ENCODE measurements around the gene RNU1-3.
A peak's percentile ranks its signal among the peaks of the same experiment; 100 is the strongest.
"Not testable (repeated sequence)": the region's sequence is repeated elsewhere in the genome, so short reads cannot be mapped to it uniquely, and the experiment has no call there.

RNU1-3 gene

GRCh38 chr1:16693449-16694307 is 26.9 kb upstream of the RNU1-3 start:
- DNase-seq (ENCODE audit: low spot score) = not testable (repeated sequence)

GRCh38 chr1:16692717-16693448 is 26.1 kb upstream of the RNU1-3 start:
- not testable (repeated sequence) for DNase-seq (ENCODE audit: low spot score)

- DNase-seq (ENCODE audit: low spot score) = not testable (repeated sequence)
These were observed 25.5 kb upstream of the RNU1-3 start for GRCh38 chr1:16692283-16692682.

- DNase-seq (ENCODE audit: low spot score) = not testable (repeated sequence)
These were observed 24.4 kb upstream of the RNU1-3 start for GRCh38 chr1:16690971-16691682.

GRCh38 chr1:16687132-16687800 is 20.5 kb upstream of the RNU1-3 start:
- not testable (repeated sequence) for DNase-seq (ENCODE audit: low spot score)

GRCh38 chr1:16685445-16686371 is 19.0 kb upstream of the RNU1-3 start:
- not testable (repeated sequence) for DNase-seq (ENCODE audit: low spot score)

- DNase-seq (ENCODE audit: low spot score) = not testable (repeated sequence)
These were observed 18.1 kb upstream of the RNU1-3 start for GRCh38 chr1:16684738-16685337.

GRCh38 chr1:16684152-16684551 is 17.4 kb upstream of the RNU1-3 start:
- DNase-seq (ENCODE audit: low spot score) = not testable (repeated sequence)

- not testable (repeated sequence) for DNase-seq (ENCODE audit: low spot score)
These were observed 16.1 kb upstream of the RNU1-3 start for GRCh38 chr1:16682803-16683202.

- not testable (repeated sequence) for DNase-seq (ENCODE audit: low spot score)
These were observed 13.6 kb upstream of the RNU1-3 start for GRCh38 chr1:16680366-16680765.

GRCh38 chr1:16677552-16678431 is 11.0 kb upstream of the RNU1-3 start:
- peak; percentile 52 for DNase-seq (ENCODE audit: low spot score)

GRCh38 chr1:16676661-16677523 is 10.1 kb upstream of the RNU1-3 start:
- DNase-seq (ENCODE audit: low spot score) = peak; percentile 55

GRCh38 chr1:16675118-16675510 is 8.4 kb upstream of the RNU1-3 start:
- not testable (repeated sequence) for DNase-seq (ENCODE audit: low spot score)

- not testable (repeated sequence) for DNase-seq (ENCODE audit: low spot score)
These were observed 7.2 kb upstream of the RNU1-3 start for GRCh38 chr1:16673976-16674375.

- DNase-seq (ENCODE audit: low spot score) = not testable (repeated sequence)
These were observed 912 bp downstream of the RNU1-3 start for GRCh38 chr1:16665836-16666235.

- not testable (repeated sequence) for DNase-seq (ENCODE audit: low spot score)
These were observed 8.5 kb downstream of the RNU1-3 start for GRCh38 chr1:16658234-16658633.

GRCh38 chr1:16656981-16657683 is 9.6 kb downstream of the RNU1-3 start:
- DNase-seq (ENCODE audit: low spot score) = not testable (repeated sequence)

- DNase-seq (ENCODE audit: low spot score) = not testable (repeated sequence)
These were observed 10.2 kb downstream of the RNU1-3 start for GRCh38 chr1:16656574-16656973.

Measured in CD4-positive, alpha-beta T cell treated with Interleukin-15 for 4 hours (primary cell).